ENCODE data around the gene MED15.
"Not testable (repeated sequence)": the region's sequence is repeated elsewhere in the genome, so short reads cannot be mapped to it uniquely, and the experiment has no call there.

The MED15 gene

GRCh38 chr22:20532256-20532993, 25.0 kb downstream of the MED15 start:
- H3K27ac ChIP-seq, result no peak overlapping the region
- TF ChIP-seq ZFX (IDR thresholded peaks at IDR 0.05; ENCODE audit: borderline replicate concordance), result no peak
- no peak for TF ChIP-seq CTCF (IDR thresholded peaks at IDR 0.05)

GRCh38 chr22:20533095-20533878, 25.9 kb downstream of the MED15 start:
- H3K27ac ChIP-seq, result no peak overlapping the region
- no peak for TF ChIP-seq CTCF (IDR thresholded peaks at IDR 0.05)
- no peak for TF ChIP-seq ZFX (IDR thresholded peaks at IDR 0.05; ENCODE audit: borderline replicate concordance)

DNA sequence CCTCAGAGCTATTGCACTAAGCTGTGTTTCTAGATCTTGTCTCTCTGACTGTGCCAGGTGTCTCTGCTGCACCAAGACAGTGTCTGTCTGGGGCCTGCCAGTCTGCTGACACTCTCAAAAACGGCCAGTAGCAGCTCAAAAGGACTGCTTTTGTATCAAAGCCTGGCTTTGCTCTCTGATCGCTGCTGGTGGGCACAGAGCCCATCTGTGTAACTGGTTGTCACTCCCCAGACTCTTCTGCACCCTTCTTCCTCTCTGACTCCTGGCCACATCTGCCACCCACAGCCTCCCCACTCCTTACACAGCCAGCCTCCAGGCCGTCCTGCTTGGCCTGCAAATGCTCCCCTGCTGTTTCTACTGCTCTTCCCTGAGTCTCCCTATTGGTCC, 26.5 kb downstream of the MED15 start:
- TF ChIP-seq CTCF (IDR thresholded peaks at IDR 0.05) (no peak), ZFX (IDR thresholded peaks at IDR 0.05; ENCODE audit: borderline replicate concordance) (no peak)
- H3K27ac ChIP-seq, result no peak overlapping the region

GRCh38 chr22:20536590-20537324, 29.3 kb downstream of the MED15 start:
- no peak for TF ChIP-seq CTCF (IDR thresholded peaks at IDR 0.05)
- TF ChIP-seq ZFX (IDR thresholded peaks at IDR 0.05; ENCODE audit: borderline replicate concordance), result no peak
- no peak overlapping the region for H3K27ac ChIP-seq

- H3K27ac ChIP-seq, result no peak overlapping the region
- TF ChIP-seq ZFX (IDR thresholded peaks at IDR 0.05; ENCODE audit: borderline replicate concordance) (no peak), CTCF (IDR thresholded peaks at IDR 0.05) (no peak)
These were observed 29.9 kb downstream of the MED15 start for GRCh38 chr22:20537325-20537756.

- no peak for TF ChIP-seq ZFX (IDR thresholded peaks at IDR 0.05; ENCODE audit: borderline replicate concordance)
- TF ChIP-seq CTCF (IDR thresholded peaks at IDR 0.05), result no peak
- H3K27ac ChIP-seq, result no peak overlapping the region
These were observed 30.6 kb downstream of the MED15 start for GRCh38 chr22:20537983-20538382.

GRCh38 chr22:20538875-20539274, 31.5 kb downstream of the MED15 start:
- H3K27ac ChIP-seq, result not testable (repeated sequence)

All from 22Rv1 (cell line).